GM12872 (cell line): ENCODE results near the gene SEMA4B.

Experiments
- TF ChIP-seq, protein P1 (sequence below): IDR thresholded peaks from 3 replicates; pipeline ENCODE4 v1.5.1; 2011; ENCODE audit warnings: low read depth, mild to moderate bottlenecking, low read length, moderate library complexity; ENCODE audit not compliant: insufficient read depth

The SEMA4B gene

GRCh38 chr15:90227336-90227735 lies 26.2 kb downstream of the SEMA4B start:
- TF ChIP-seq, protein P1, sequence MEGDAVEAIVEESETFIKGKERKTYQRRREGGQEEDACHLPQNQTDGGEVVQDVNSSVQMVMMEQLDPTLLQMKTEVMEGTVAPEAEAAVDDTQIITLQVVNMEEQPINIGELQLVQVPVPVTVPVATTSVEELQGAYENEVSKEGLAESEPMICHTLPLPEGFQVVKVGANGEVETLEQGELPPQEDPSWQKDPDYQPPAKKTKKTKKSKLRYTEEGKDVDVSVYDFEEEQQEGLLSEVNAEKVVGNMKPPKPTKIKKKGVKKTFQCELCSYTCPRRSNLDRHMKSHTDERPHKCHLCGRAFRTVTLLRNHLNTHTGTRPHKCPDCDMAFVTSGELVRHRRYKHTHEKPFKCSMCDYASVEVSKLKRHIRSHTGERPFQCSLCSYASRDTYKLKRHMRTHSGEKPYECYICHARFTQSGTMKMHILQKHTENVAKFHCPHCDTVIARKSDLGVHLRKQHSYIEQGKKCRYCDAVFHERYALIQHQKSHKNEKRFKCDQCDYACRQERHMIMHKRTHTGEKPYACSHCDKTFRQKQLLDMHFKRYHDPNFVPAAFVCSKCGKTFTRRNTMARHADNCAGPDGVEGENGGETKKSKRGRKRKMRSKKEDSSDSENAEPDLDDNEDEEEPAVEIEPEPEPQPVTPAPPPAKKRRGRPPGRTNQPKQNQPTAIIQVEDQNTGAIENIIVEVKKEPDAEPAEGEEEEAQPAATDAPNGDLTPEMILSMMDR = no peak

DNA sequence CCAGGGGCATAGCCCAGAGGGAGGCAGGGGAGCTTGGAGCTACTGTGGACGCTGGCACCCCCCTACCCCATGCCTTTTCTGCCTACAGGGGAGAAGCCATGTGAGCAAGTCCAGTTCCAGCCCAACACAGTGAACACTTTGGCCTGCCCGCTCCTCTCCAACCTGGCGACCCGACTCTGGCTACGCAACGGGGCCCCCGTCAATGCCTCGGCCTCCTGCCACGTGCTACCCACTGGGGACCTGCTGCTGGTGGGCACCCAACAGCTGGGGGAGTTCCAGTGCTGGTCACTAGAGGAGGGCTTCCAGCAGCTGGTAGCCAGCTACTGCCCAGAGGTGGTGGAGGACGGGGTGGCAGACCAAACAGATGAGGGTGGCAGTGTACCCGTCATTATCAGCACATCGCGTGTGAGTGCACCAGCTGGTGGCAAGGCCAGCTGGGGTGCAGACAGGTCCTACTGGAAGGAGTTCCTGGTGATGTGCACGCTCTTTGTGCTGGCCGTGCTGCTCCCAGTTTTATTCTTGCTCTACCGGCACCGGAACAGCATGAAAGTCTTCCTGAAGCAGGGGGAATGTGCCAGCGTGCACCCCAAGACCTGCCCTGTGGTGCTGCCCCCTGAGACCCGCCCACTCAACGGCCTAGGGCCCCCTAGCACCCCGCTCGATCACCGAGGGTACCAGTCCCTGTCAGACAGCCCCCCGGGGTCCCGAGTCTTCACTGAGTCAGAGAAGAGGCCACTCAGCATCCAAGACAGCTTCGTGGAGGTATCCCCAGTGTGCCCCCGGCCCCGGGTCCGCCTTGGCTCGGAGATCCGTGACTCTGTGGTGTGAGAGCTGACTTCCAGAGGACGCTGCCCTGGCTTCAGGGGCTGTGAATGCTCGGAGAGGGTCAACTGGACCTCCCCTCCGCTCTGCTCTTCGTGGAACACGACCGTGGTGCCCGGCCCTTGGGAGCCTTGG lies 27.0 kb downstream of the SEMA4B start:
- TF ChIP-seq, protein P1 = no peak

DNA sequence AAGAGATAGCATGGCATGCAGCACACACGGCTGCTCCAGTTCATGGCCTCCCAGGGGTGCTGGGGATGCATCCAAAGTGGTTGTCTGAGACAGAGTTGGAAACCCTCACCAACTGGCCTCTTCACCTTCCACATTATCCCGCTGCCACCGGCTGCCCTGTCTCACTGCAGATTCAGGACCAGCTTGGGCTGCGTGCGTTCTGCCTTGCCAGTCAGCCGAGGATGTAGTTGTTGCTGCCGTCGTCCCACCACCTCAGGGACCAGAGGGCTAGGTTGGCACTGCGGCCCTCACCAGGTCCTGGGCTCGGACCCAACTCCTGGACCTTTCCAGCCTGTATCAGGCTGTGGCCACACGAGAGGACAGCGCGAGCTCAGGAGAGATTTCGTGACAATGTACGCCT lies 27.8 kb downstream of the SEMA4B start:
- TF ChIP-seq, protein P1 = no peak

GRCh38 chr15:90230071-90230494 lies 29.0 kb downstream of the SEMA4B start:
- TF ChIP-seq, protein P1 = no peak

DNA sequence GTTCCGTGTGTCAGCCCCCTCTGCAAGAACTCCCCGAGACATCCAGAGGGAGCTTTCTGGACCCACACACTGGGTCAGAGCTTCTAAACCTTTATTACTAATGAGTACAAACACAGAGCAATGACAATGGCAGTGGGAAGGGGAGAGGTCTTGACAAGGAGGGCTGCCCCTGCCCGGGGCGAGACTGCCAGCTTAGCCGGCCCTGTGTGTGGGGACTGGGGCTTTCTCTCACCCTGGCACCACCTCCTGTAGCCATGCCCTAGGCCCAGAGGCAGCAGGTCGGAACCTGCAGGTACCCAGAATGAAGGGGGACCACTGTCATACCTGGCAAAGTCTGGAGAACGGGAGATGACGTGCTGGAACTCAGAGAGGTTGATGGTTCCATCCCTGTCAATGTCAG lies 29.5 kb downstream of the SEMA4B start:
- TF ChIP-seq, protein P1 = no peak

- TF ChIP-seq, protein P1 = no peak
Measured at GRCh38 chr15:90231028-90232017, 30.2 kb downstream of the SEMA4B start.

- TF ChIP-seq, protein P1 = no peak
Measured at GRCh38 chr15:90232196-90232595, 31.1 kb downstream of the SEMA4B start.
